HepG2 (cell line): ENCODE measurements around the gene TMEM170B. TPM values are rescaled to one million over a fixed set of nuclear protein-coding genes. Genes with fewer than 3 reads are reported as not detected.
A peak's percentile ranks its signal among the peaks of the same experiment; 100 is the strongest.

ENCODE experiments used
- ARID4A ChIP-seq: sonication (generic); formaldehyde crosslinking; IDR thresholded peaks from 2 replicates; pipeline ENCODE4 v1.5.0; 2020; ENCODE audit warnings: mild to moderate bottlenecking, missing genetic modification reagents, borderline replicate concordance
- ELF1 ChIP-seq: sonication (generic); formaldehyde crosslinking; IDR thresholded peaks from 2 replicates; pipeline ENCODE4 v1.4.0; 2020; ENCODE audit warnings: missing genetic modification reagents
- GLMP ChIP-seq: sonication (generic); formaldehyde crosslinking; IDR thresholded peaks from 2 replicates; pipeline ENCODE4 v1.9.0; 2021; ENCODE audit warnings: missing genetic modification reagents, mild to moderate bottlenecking, borderline replicate concordance
- HNRNPL ChIP-seq: fragments of 200-400 bp; formaldehyde crosslinking; IDR thresholded peaks from 2 replicates; pipeline ENCODE4 v1.6.1; 2017; ENCODE audit warnings: mild to moderate bottlenecking, low read depth, low read length
- IRF9 ChIP-seq: sonication (generic); formaldehyde crosslinking; IDR thresholded peaks from 2 replicates; pipeline ENCODE4 v1.8.0; 2022; ENCODE audit warnings: missing genetic modification reagents, mild to moderate bottlenecking, borderline replicate concordance
- LBX2 ChIP-seq: sonication (generic); formaldehyde crosslinking; IDR thresholded peaks from 2 replicates; pipeline ENCODE4 v1.5.0; 2020; ENCODE audit warnings: missing genetic modification reagents, mild to moderate bottlenecking, borderline replicate concordance
- MAFG ChIP-seq: sonication (generic); formaldehyde crosslinking; IDR thresholded peaks from 2 replicates; pipeline ENCODE4 v1.5.1; 2020; ENCODE audit warnings: mild to moderate bottlenecking, missing genetic modification reagents
- NFATC3 ChIP-seq: sonication (generic); formaldehyde crosslinking; IDR thresholded peaks from 2 replicates; pipeline ENCODE4 v1.5.1; 2020; ENCODE audit warnings: mild to moderate bottlenecking, missing genetic modification reagents
- NFRKB ChIP-seq: fragments of 450-650 bp; IDR thresholded peaks from 2 replicates; pipeline ENCODE4 v1.6.1; 2017
- PAWR ChIP-seq: sonication (generic); formaldehyde crosslinking; IDR thresholded peaks from 2 replicates; pipeline ENCODE4 v1.4.0; 2020; ENCODE audit warnings: missing genetic modification reagents, mild to moderate bottlenecking, borderline replicate concordance
- PAX8 ChIP-seq: sonication (generic); formaldehyde crosslinking; IDR thresholded peaks from 2 replicates; pipeline ENCODE4 v1.8.0; 2022; ENCODE audit warnings: mild to moderate bottlenecking, missing genetic modification reagents, borderline replicate concordance
- REXO4 ChIP-seq: sonication (generic); formaldehyde crosslinking; IDR thresholded peaks from 2 replicates; pipeline ENCODE4 v1.8.0; 2022; ENCODE audit warnings: missing genetic modification reagents, mild to moderate bottlenecking, borderline replicate concordance
- SNAPC2 ChIP-seq: sonication (generic); formaldehyde crosslinking; IDR thresholded peaks from 2 replicates; pipeline ENCODE4 v1.8.1; 2022; ENCODE audit warnings: mild to moderate bottlenecking, missing genetic modification reagents
- TBX3 ChIP-seq: fragments of 450-650 bp; IDR thresholded peaks from 2 replicates; pipeline ENCODE4 v1.6.1; 2017; ENCODE audit warnings: antibody characterized with exemption, mild to moderate bottlenecking, inconsistent platforms, borderline replicate concordance
- TEAD3 ChIP-seq: optimal IDR thresholded peaks from 2 replicates; pipeline ENCODE3; 2016; ENCODE audit warnings: borderline replicate concordance
- TRAFD1 ChIP-seq: sonication (generic); formaldehyde crosslinking; IDR thresholded peaks from 2 replicates; pipeline ENCODE4 v1.5.1; 2020; ENCODE audit warnings: missing genetic modification reagents, mild to moderate bottlenecking, borderline replicate concordance
- ZKSCAN8 ChIP-seq: IDR thresholded peaks from 2 replicates; pipeline ENCODE4 v1.6.1; 2016; ENCODE audit warnings: borderline replicate concordance, missing genetic modification reagents, missing compliant biosample characterization
- ZNF616 ChIP-seq: sonication (generic); formaldehyde crosslinking; IDR thresholded peaks from 2 replicates; pipeline ENCODE4 v1.5.0; 2020; ENCODE audit warnings: low read depth, mild to moderate bottlenecking, missing genetic modification reagents
- ZNF790 ChIP-seq: sonication (generic); formaldehyde crosslinking; IDR thresholded peaks from 2 replicates; pipeline ENCODE4 v1.8.0; 2022; ENCODE audit warnings: missing genetic modification reagents, mild to moderate bottlenecking, borderline replicate concordance
- ZNF883 ChIP-seq: sonication (generic); formaldehyde crosslinking; IDR thresholded peaks from 2 replicates; pipeline ENCODE4 v1.5.1; 2020; ENCODE audit warnings: mild to moderate bottlenecking, missing genetic modification reagents; ENCODE audit errors: not compliant biosample characterization
- polyA plus RNA-seq, 8 experiments: library from polyadenylated mRNA; depleted of rRNA in 3 of 8; stranded (reverse) in 7 of 8; unstranded in 1 of 8; fragments of >200 nt; fragmentation: Illumina TruSeq in 4 of 8; extraction: Trizol in 4 of 8; gene quantifications; 2 replicates each; pipeline versions ENCODE4 v1.2.1 to v1.2.3, GENCODE V29; 2011 to 2016; ENCODE audit warnings: low read depth in 4 of 8, missing spikeins in 1 of 8, mixed read lengths in 1 of 8; ENCODE audit not compliant: insufficient read depth in 1 of 8
- total RNA-seq, 5 experiments: library from RNA; depleted of rRNA; stranded (reverse); fragments of >200 nt; fragmentation: Illumina TruSeq; extraction: Trizol; gene quantifications; 2 replicates each; pipeline ENCODE4 v1.2.3, GENCODE V29; 2016; ENCODE audit warnings: low read depth in 1 of 5

Gene TMEM170B
- total and polyA plus RNA-seq, 2 of the 13 experiments (the other 11 are each of a cell fraction or from before 2014, with no cell fraction given), result 3.3 to 9.4 TPM

- TF ChIP-seq GLMP (no peak), SNAPC2 (CRISPR knock-in tag) (no peak), TEAD3 (peak; percentile 79), IRF9 (CRISPR knock-in tag) (no peak), LBX2 (CRISPR knock-in tag) (no peak), HNRNPL (no peak), ZNF883 (CRISPR knock-in tag) (no peak), PAX8 (CRISPR knock-in tag) (no peak), TBX3 (no peak), REXO4 (CRISPR knock-in tag) (no peak), ZNF790 (no peak), NFRKB (no peak), ELF1 (0 out of 2 replicates have a peak, but pooled peaks have one; percentile 41), ARID4A (CRISPR knock-in tag) (peak; percentile 17; the same call in 1 of the 2 replicates), ZNF616 (no peak), NFATC3 (CRISPR knock-in tag) (0 out of 2 replicates have a peak, but pooled peaks have one; percentile 68), PAWR (no peak), TRAFD1 (CRISPR knock-in tag) (no peak), ZKSCAN8 (CRISPR knock-in tag) (no peak), MAFG (no peak)
Observed at GRCh38 chr6:11575408-11576033, 38.0 kb downstream of the TMEM170B start (continued).
